K562 (cell line): ENCODE results near the gene TMEM72.

ENCODE experiments used
- CTCF ChIP-seq, 3 experiments: IDR thresholded peaks in 2 of 3; conservative IDR thresholded peaks in 1 of 3; 2 replicates each; pipeline ENCODE4 v1.5.1; 2011 to 2012; ENCODE audit warnings: low read length in 3 of 3, mild to moderate bottlenecking in 3 of 3, control low read depth in 2 of 3, improper control_type of control experiment in 1 of 3, inconsistent platforms in 1 of 3, low read depth in 1 of 3, mixed read lengths in 1 of 3, moderate library complexity in 1 of 3; ENCODE audit not compliant: insufficient read depth in 2 of 3
- E2F5 ChIP-seq: sonication (generic); formaldehyde crosslinking; IDR thresholded peaks from 2 replicates; pipeline ENCODE4 v1.8.0; 2022; ENCODE audit warnings: mild to moderate bottlenecking, missing genetic modification reagents
- GATAD2B ChIP-seq: fragments of 450-650 bp; IDR thresholded peaks from 2 replicates; pipeline ENCODE4 v1.6.1; 2017; ENCODE audit warnings: mild to moderate bottlenecking, borderline replicate concordance
- JUND ChIP-seq, 2 experiments: IDR thresholded peaks; 2 replicates in 1 of 2; 3 replicates in 1 of 2; pipeline ENCODE4 v1.6.1; 2011; ENCODE audit warnings: borderline replicate concordance in 2 of 2, low read depth in 2 of 2, low read length in 2 of 2, improper control_type of control experiment in 1 of 2, missing biosample characterization in 1 of 2, missing genetic modification characterization in 1 of 2, missing genetic modification reagents in 1 of 2
- LEF1 ChIP-seq: fragments of 450-650 bp; IDR thresholded peaks from 2 replicates; pipeline ENCODE4 v1.6.1; 2016; ENCODE audit warnings: mild to moderate bottlenecking
- POLR2A ChIP-seq: fragments of 450-650 bp; conservative IDR thresholded peaks from 2 replicates; pipeline ENCODE4 v1.6.1; 2016
- USF2 ChIP-seq: sonication (generic); formaldehyde crosslinking; IDR thresholded peaks from 2 replicates; pipeline ENCODE4 v1.5.0; 2020; ENCODE audit warnings: missing genetic modification reagents
- ZNF274 ChIP-seq: IDR thresholded peaks from 2 replicates; pipeline ENCODE4 v1.6.1; 2011; ENCODE audit warnings: low read depth, mild to moderate bottlenecking, low read length, moderate library complexity, borderline replicate concordance
- ZNF318 ChIP-seq, 2 experiments: fragments of 450-650 bp; IDR thresholded peaks; 2 replicates each; pipeline ENCODE4 v1.6.1; 2016; ENCODE audit warnings: mild to moderate bottlenecking in 2 of 2, borderline replicate concordance in 1 of 2, low read depth in 1 of 2, moderate library complexity in 1 of 2
- ZNF512 ChIP-seq: IDR thresholded peaks from 2 replicates; pipeline ENCODE4 v1.6.1; 2016; ENCODE audit warnings: missing genetic modification characterization, missing compliant biosample characterization
- ZNF655 ChIP-seq: fragments of 250-450 bp; sonication (Bioruptor Pico); IDR thresholded peaks from 2 replicates; pipeline ENCODE4 v1.5.0; 2021
- ZNF76 ChIP-seq: fragments of 250-450 bp; sonication (Bioruptor Pico); IDR thresholded peaks from 2 replicates; pipeline ENCODE4 v1.4.0; 2020; ENCODE audit warnings: mild to moderate bottlenecking, moderate library complexity, borderline replicate concordance

- no peak for TF ChIP-seq ZNF655 (CRISPR knock-in tag)
- no peak for TF ChIP-seq USF2 (CRISPR knock-in tag)
- TF ChIP-seq ZNF76 (CRISPR knock-in tag), result no peak
- TF ChIP-seq ZNF512, result no peak
- TF ChIP-seq LEF1, result no peak
- TF ChIP-seq ZNF318 (IDR thresholded peaks at IDR 0.05; ENCODE audit: borderline replicate concordance in 1 of 2, low read depth in 1 of 2), result no peak
- TF ChIP-seq E2F5 (CRISPR knock-in tag), result no peak
- no peak for TF ChIP-seq CTCF (IDR thresholded peaks at IDR 0.05 in 2 of 3, conservative IDR thresholded peaks at IDR 0.05 in 1 of 3; ENCODE audit: insufficient read depth in 2 of 3, low read depth in 1 of 3, low read length in 3 of 3)
- no peak for TF ChIP-seq ZNF274
- no peak for TF ChIP-seq GATAD2B
- TF ChIP-seq JUND (IDR thresholded peaks at IDR 0.05; ENCODE audit: borderline replicate concordance, low read depth, low read length), result no peak
- TF ChIP-seq JUND (tag; IDR thresholded peaks at IDR 0.05; ENCODE audit: borderline replicate concordance, low read depth, low read length), result no peak
- TF ChIP-seq POLR2A, result no peak
These were observed 63.0 kb downstream of the TMEM72 start for GRCh38 chr10:44974082-44974627.
